ENCODE data around the gene BICD2.
A peak's percentile ranks its signal among the peaks of the same experiment; 100 is the strongest.

BICD2 gene

DNA sequence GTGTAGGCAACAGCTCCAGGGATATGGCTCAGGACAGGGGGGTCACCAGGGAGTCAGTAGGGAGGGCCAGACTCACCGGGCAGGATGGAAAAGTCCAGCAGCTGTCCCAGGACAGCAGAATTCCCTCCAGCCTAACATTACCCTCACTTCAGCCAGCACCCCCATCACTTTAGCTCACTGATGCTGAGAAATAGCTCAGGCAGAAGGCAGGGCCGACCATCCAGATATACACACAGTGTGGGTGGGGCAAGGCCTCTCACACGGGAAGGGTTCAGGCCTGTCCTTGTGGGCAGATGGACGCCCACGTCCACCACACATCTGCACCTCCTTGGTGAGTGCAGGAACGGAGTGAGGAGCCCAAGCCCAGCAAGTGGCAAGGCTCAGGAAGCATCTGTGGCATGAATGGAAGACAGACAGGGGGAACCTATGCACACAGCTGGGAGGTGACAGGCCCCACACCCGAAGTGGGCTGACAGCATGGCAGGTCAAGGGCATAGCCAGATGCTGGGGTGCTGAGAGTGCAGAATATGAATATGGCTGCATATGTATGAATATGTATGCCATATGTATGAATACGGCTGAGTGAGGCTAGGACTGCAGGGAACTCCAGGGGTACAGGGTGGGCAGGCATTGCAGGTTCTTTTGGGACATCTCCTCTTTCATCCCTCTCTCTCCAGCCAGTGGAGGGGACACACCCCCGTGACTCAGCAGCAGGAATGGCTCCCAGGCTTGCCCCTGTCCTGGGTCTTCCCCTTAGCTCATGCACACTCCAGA is 17.0 kb downstream of the BICD2 start:
- no peak for DNase-seq

DNA sequence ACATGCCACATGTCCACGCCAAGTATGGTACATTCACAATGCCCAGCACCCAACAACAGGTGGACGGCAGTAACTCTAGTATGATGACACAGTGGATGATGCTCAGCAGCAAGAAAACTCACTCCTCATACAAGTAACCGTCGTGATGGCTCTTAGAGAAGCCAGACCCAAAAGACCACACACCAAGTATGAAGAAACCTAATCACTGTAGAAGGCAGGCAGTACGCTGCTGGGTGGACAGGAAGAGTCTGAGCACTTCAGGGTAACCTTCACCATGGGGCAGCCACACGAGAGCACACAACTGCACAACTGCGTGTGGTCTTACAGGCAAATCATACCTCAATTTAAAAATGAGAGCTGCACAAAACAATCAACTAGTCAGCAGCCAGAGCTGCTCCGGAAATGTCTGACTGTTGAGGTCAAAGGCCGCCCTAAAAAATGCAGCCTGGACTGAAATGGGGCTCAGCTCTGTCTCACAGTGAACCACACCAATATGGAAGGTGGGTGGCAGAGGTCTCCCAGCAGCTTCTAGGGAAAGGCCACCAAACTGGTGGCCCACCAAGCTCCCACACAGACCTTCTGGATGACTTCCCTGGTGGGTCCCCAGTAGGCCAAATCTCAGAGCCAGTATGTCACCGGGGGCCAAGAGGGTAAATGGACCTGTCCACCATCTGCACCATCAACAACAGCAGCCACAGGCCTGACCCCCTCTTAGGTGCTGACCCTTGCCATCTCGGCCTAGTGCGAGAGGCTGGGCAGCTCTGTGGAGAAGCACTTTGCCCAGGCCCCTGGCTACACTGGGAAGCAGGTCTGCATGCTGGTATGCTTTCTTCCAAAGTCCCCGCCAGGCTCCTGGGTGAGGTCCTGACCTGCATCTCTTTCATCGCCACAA is 17.8 kb downstream of the BICD2 start:
- DNase-seq, result no peak

DNA sequence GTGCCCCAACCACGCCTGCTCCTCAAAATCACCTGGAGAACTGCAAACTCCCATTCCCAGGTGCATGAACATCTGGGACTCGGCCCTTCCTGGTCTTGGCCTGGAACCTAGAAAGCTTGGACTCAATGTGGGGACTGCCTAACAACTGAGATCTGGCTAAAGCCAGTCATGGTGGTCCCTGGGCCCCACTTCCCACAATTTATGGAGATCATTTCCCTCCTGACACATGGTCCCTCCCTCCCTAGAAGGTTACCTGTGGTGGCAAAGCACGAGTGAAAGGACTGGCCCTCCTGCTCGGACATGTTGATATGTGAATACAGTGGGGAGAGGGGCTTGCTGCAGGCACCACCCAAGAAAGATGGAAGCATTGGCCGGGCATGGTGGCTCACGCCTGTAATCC is 18.8 kb downstream of the BICD2 start:
- DNase-seq, result no peak

DNA sequence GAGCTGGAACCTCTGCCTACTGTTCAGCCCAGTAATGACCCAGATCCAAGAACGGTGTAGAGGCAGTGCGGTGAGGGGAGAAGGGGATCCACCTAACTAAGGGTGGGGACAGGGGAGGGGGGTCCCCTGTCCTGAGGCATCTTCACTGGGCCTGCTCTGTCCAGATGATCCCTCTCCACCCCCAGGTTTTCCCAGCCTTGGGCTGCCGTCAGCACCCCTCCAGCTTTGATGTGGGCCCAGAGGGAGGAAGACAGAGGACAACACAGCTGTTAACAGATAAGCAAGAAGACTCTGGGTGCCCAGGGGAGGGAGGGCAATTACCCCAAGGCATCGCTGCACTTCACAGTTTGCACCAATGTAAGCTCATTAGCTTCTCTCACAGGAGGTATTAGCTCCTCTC is 19.3 kb downstream of the BICD2 start:
- DNase-seq, result no peak

DNA sequence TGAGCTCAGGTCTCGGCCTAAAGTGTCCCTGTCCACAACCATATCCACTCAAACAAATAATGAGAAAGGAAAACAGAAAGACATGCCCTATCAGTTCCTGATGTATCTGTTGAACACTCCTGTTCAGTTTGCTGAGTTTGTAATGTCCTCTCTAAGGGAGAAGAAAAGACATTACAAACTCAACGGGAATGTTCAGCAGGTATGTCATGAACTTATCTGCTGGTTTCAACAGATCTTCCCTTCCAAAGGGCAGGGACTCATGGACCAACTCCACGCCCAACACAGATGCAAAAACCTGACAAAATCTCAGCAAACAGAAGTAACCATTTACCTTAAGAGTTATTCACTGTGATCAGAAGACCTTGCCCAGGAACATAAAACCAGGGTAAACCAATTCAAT is 23.7 kb downstream of the BICD2 start:
- DNase-seq, result no peak

DNA sequence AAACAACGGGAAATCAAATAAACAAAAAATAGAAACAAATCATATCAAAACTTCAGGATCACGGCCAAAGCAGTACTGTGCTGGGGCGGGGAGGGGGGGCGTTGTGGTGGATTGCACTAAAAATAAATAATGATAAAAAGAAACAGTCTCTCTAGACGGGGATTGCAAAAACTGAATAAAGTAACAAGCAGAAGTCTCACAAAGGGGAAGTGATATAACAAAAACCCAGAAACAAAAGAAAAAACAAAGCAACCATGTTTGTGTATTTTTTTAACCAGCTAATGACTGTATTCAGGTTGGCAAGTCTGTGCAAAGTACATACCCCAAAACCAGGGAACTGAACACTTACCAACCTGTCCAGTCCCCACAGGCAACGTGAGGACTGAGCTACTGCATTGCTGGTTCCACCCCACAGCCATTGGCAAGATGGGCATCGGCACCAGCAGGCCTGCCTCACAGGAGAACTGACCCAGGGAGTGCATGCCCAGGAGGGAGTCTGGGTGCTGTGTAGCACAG is 24.1 kb downstream of the BICD2 start:
- DNase-seq, result no peak

DNA sequence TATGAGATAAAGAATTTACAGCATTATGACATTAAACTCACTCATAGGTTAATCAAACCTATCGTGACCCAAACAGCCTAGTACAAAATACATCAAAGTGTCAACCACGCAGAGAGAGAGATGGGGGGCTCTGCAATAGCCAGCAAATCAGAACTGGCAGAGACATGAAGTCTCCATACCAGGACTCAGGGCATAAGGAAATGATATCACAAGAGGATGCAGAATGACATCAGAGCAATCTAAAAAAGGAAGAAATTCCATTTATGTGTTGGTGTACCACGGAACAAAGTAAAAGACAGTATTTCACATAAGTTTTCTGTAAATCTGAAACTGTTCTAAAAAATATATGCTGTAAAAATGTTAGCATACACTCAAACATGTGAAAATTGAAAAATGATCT is 24.6 kb downstream of the BICD2 start:
- DNase-seq, result peak; percentile 19

DNA sequence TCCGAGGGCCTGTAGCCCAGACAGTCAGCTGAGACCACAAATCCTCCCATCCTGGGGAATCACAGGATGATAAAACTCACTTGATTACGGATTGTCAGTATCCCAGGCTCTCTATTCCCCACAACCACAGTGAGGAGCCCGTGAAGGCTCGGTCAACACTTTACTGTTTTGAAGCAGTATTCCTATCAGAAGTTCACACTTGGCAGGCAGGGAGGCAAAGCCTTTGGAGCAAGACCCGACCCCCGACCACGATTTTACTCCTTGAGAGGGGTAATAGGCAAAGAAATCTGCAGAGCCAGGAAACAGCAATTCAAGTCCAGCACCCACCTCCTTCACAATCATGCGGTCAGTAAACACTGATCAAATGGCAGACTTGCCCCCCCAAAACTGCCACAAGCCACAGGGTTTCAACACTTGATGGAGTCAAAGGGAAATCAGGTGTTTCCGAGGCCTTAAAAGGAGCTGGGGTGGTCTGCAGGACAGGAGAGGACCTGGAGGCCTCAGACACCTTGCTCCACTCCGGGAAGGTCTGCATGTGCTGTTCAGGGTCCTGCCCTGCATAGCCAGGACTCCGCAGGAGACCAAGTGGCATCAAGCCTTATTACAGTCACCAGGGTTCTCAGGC is 25.2 kb downstream of the BICD2 start:
- DNase-seq, result no peak

DNA sequence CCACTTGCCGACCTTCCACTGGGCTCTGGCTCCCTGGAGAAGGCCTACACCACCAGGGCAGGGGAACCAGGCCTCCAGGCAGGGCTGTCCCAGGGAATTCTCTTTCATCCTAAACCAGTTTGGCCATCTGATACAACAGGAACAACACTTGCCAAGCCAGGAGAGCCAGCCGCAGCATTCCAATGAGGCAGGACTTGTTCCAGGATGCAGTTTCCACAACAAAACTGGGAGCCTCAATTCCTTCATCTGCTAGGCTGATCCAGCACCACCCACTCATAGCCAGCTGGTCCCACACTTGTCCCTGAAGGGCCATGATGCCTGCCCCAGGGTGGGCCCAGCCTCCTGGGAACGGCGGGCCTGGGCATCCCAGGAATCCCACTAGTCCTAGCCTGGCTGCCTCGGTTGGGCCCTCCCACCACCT is 26.0 kb downstream of the BICD2 start:
- no peak for DNase-seq

DNA sequence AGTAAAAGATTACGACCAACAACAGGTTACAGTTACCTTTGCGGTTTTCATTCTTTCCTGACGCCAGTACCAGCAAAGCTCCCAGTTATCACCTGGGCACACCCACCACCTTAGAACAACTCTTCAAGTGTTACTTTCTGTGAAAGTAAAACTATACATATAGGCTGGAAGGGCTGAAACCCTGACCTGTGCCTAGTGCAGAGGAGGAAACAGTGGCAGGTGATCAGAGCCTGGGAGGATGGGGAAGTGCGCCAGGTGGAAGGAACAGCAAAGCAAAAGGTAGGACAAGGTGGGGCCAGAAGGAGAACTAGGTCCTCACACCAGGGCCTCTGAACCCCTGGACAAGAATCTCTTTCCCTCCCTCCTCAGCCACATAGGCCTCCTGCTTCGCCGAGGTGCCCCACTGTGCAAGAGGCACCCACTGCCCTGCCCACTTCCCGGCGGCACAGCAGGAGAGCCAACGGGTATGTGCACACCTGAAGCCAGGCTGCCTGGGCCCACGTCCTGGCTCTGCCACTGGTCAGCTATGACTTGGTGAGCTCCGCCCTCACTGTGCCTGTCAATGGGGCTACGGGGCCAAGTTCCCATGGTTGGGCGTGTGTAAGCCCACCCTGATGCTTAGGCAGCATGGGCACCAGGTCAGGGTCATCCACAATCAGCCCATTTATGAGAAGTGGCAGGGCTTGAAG is 26.9 kb downstream of the BICD2 start:
- DNase-seq, result no peak

DNA sequence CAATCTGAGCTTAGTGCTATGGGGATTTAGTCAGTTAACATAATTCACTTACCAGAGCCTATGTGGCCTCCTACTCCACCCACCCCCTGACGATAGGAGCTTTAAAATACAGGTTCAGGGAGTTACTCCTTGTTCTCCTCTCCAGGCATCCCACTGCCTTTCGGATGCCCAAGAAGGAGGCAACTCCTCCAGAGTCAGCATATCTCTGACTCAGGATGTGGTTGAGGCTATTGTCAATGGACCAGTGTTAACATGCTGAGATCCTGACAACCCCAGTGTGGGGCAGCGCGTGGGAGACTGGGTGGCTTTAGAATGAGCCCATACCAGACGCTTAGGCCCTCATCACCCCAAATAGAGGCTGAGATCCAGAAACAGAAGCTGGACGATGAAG is 27.4 kb downstream of the BICD2 start:
- no peak for DNase-seq

DNA sequence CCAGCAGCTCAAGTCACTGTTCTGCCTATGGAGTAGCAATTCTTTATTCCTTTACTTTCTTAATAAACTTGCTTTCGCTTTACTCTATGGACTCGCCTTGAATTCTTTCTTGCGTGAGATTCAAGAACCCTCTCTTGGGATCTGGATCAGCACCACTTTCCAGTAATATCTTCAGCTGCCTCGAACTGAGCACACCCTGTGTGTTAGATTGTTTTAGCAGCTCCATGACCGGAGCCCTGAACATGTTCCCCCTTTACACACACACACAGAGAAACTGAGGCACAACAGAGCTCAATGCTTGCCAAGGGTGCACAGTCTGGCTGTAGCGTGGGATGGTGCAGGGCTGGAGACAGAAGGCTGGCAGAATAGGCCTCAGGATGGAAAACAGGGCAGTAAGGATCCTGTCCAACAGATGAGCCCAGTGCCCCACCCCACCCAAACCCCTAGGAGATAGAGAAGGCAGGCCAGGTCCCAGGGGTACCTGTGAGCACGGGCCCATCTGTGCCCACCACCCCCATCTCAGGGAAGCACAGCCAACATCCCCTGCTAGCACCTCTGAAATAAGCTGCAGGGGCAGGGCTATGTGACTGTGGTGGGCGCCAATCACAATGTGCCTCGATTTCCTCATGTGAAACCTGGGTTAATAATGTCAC is 27.9 kb downstream of the BICD2 start:
- no peak for DNase-seq

DNA sequence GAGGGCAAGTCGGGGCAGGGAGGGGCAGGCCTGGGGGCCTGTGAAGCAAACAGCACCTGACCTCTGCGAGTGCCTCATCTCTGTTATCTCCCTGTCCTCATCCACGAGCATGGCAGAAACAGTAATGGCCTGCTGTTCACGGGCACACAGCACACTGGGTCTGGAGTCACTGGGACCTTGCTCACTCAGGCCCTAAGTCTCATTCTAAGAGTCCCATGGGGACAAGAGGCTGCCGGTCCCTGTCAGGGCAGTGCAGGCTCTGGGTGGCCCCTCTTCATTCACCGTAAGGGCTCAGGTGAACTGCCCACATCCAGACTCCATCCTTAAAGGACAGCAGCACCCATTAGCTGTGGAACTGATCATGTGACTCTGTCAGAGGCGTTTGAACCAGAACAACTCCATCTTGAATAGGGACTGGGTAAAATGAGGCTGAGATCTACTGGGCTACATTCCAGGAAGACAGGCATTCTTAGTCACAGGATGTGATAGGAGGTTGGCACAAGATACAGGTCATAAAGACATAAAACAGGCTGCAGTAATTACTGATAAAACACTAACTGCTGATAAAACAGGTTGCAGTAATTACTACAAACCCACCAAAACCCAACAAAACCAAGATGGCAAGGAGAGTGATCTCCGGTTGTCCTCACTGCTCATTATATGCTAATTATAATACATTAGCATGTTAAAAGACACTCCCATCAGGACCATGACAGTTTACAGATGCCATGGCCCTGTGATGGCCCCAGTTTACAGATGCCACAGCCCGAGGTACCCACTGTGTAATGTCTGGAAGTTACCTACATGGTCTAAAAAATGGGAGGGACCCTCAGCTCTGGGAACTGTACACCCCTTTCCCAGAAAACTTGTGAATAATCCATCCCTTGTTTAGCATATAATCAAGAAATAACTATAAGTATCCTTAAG is 28.7 kb downstream of the BICD2 start:
- DNase-seq, result no peak

DNA sequence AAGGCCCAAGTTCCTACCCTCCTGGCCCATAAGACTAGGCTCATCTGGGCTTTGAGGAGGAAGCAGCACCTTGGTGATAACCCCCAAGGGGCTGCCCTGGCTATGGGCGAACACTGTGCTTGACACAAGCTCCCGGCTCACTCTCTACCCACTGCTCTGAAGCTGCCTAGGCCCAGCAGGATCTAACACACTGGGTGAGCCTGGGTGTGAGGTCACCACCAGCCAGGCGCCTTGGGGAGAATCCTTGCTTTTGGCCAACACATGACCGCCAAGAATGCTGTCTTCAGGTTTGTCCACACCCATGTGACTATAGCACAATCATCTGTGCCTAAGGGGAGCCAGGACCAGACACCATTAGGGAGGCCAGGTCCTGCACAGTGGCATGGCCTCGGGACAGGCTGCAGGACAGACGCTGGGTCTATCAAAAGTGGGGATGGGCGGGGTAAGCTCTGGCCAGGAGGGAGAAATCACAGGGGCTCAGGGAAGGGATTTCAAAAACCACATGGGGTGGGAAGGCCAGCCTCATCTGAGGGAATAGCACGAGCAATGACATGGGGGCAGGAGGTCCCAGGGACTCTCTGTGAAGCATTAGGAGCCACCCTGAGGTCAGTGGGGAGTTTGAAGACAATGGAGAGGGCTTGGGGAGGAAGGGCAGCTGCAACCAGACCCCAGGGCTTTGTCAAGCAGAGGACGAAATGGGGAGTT is 29.6 kb downstream of the BICD2 start:
- no peak for DNase-seq

DNA sequence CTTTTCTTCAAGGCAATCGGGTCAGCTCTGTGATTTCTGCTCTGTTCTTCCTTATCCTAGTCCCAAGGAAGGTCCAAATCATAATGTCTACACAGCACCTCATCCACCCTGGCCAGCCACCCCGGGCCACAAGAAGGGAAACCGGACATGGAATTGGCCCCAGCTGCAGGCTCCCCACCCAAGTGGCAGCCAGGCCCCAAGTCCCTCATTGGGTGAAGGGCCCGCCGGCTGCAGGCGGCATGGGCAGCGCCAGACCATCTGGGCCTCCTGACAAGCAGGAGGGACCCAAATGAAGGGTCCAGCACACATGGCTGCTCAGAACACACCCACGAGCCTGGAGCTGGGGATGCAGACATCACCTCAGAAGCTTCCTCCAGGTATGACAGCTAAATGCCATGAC is 33.7 kb downstream of the BICD2 start:
- DNase-seq, result no peak

DNA sequence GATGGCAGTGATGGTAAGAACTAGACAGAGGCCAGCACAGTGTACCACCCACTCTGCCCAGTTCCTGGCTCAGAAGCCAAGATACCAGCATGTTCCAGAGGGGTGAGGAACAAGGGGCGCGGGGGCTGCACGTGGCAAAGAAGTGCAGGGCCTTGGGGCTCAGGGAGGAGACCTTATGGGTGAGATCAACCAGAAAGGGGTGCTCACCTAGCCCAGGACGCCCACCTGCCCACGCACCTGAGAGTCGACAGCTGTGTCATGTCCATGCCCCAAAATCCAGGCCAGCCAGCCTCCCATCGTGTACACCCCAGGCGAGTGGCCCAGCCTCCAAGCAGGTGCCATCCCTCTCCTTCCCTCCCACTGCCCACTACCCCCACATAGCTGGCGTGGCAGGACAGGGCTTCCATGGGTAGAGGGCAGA is 34.9 kb downstream of the BICD2 start:
- DNase-seq, result no peak

DNA sequence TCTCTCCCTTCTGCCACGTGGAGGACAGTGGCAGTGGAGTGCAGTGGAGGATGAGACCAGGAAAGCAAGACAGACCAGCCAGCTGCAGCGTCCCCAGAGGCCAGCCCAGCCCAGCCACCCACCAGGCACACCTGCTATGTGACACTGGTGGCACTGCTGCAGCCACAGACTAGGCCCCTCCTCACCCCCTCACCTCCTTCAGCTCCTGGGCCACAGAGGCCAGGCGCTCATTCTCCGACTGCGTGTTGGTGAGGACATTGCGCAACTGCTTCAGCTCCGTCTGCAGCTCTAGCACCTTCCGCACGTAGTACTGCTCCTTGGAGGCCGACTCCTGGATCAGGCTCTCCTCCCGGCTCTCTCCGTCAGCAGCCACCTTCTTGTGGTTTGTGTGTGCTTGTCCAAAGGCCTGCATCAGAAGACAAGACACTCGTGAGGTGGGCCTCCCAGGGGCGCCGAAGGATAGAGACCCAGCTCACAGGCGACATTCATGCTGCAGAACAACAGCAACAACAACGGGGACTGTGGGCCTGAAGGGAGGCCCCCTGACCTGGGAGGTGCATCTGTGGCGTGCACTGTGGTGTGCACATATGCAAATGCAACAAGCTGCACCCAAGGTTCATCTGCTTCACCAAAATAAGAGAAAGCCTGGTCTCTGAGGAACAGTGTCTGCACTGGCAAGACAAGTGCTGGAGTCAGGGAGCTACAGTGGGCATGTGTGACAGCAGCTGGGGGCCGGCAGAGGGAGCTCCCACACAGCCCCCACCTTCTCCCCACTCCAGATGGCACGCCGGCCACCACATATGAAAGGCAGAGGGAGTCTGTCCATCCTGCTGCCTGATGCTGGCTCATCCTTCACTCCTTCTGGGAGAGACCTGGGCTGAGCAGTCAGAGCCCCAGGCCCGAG is 35.5 kb downstream of the BICD2 start:
- DNase-seq, result peak; percentile 14

DNA sequence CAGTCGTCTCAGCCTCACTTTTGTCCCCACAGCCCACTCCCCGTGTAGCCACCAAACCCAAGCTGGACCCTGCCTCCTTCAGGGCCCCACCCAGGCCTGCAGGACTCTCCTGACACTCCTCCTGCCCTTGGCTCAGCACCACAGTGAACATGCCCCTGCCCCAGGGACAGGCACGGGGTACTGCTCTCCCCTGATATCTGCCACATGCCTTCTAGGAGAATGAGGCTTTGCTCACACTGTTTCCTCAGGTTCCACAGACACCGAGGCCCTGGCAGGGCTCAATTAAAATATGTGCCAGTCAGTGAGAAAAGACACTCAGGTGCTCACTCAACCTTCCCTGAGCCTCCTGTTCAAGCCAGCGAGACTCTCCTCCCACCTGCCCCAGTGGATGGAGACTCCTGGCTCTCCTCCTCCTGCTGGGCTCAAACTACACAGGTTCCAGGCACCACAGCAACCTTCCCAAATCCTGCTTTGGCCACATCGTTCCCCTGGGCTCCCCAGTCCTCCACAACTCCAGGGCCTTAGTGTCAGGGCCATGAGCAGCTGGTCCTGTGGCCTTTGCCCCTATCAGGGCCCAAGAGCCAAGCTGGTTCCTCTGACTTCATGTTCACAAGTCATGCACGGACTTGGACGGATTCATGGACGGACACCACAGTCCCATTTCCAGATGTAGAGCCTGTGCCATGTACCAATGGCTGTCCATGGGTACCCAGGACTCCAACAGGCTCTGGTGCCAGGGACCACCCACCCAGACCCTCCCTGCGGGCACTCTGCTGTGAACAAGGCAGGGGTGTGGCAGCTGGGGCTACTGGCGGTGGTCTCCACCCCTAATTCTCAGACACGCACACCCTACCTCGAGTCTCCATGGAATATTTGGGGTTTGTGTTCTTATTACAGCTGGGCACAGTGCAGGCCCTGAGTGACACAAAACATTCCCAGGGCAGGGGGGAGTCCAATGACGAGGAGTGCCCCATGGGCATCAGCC is 36.6 kb downstream of the BICD2 start:
- DNase-seq, result no peak

All from fibroblast of skin of right quadriceps (primary cell).